GM12891 (cell line): ENCODE data around the gene RNPS1.

ENCODE experiments used
- PAX5 ChIP-seq: IDR thresholded peaks from 2 replicates; pipeline ENCODE4 v1.6.1; 2011; ENCODE audit warnings: low read length, moderate library complexity, mild to moderate bottlenecking; ENCODE audit not compliant: insufficient read depth, severe bottlenecking
- POLR2A ChIP-seq: IDR thresholded peaks from 2 replicates; pipeline ENCODE4 v1.6.1; 2011; ENCODE audit warnings: low read depth, low read length, control low read depth
- POLR2AphosphoS5 ChIP-seq: IDR thresholded peaks from 2 replicates; pipeline ENCODE4 v1.6.1; 2011; ENCODE audit warnings: low read depth, low read length, control low read depth
- POU2F2 ChIP-seq: IDR thresholded peaks from 2 replicates; pipeline ENCODE4 v1.6.1; 2011; ENCODE audit warnings: low read depth, mild to moderate bottlenecking, control low read depth, low read length, moderate library complexity
- SPI1 ChIP-seq: IDR thresholded peaks from 2 replicates; pipeline ENCODE4 v1.6.1; 2011; ENCODE audit warnings: low read depth, low read length, control low read depth
- TAF1 ChIP-seq: IDR thresholded peaks from 2 replicates; pipeline ENCODE4 v1.6.1; 2011; ENCODE audit warnings: low read depth, low read length, control low read depth

GRCh38 chr16:2317231-2318020 is 49.5 kb upstream of the RNPS1 start:
- TF ChIP-seq POLR2AphosphoS5 (no peak), POLR2A (no peak), TAF1 (no peak), SPI1 (no peak), PAX5 (no peak), POU2F2 (no peak)
